GM21515 (cell line): ENCODE data around the gene CRNN.

Source experiments
- ATAC-seq: cut with Tn5 transposase; IDR thresholded peaks from one replicate; pipeline ENCODE4 v1.9.1; 2021; ENCODE audit not compliant: unreplicated experiment

Gene CRNN

GRCh38 chr1:152426731-152427130 is 12.7 kb upstream of the CRNN start:
- ATAC-seq: no peak

- no peak for ATAC-seq
These were observed 5.9 kb upstream of the CRNN start for GRCh38 chr1:152419917-152420316.

- no peak for ATAC-seq
These were observed 1.6 kb upstream of the CRNN start for GRCh38 chr1:152415454-152416227.

DNA sequence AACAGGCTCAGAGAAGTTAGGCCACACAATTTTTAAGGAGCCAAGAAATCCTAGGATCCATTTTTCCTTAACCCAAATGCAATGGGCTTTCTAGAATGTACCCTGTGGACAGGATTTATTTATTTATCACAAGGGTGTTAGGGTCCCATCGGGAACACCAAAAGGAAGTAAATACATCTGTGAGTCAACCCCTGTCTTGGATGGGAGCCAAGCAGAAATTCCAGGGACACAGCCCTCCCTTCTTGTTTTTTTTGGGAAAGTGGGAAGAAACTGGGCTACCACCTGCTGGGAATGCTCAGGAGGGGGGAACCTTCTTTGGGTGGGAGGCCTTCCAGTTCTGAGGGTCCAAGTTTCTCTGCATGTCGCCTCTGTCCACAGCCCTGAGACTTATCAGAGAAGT is 1.3 kb downstream of the CRNN start:
- no peak for ATAC-seq

GRCh38 chr1:152411134-152411533 is 2.9 kb downstream of the CRNN start:
- no peak for ATAC-seq

DNA sequence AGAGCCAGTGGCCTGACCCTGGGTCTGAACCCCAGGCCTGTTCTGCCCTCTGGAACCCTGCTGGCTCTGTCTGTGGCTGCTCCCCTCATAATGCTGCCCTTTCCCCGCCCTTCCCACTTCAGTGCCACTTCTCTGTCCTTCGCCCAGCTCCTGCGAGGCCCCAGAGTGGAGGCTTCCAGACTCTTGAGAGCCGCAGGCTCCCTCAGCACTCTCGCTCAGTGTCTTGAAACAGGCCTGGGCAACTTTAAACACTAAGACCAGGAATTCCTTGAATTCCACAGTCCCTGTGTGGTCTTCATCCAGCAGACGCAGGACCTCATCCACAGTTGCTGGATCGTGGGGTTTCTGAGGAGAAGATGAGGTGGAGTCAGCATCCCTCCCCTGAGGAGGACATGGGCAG is 3.5 kb downstream of the CRNN start:
- no peak for ATAC-seq

- ATAC-seq: no peak
These were observed 4.0 kb downstream of the CRNN start for GRCh38 chr1:152410028-152410427.

DNA sequence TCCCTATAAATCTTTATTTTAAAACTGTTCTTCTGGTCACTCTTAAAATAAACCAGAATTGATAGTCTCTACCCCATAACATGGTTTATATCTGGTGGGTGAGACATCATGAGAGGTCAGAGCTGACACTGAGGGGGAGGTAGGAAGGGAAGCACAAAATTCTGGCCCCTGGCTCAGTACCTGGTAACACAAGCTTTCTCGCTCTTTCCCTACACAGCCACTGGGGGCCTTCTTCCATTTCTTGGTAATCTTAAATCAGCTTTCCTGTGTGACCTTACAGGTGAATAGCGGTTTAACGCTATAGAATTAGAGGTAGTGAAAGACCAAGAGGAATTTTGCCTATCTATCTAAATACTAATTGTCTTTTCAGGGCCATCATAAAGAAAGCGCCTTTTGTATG is 5.4 kb downstream of the CRNN start:
- no peak for ATAC-seq

GRCh38 chr1:152398812-152399698 is 15.0 kb downstream of the CRNN start:
- no peak for ATAC-seq

GRCh38 chr1:152397474-152397873 is 16.6 kb downstream of the CRNN start:
- ATAC-seq: no peak

DNA sequence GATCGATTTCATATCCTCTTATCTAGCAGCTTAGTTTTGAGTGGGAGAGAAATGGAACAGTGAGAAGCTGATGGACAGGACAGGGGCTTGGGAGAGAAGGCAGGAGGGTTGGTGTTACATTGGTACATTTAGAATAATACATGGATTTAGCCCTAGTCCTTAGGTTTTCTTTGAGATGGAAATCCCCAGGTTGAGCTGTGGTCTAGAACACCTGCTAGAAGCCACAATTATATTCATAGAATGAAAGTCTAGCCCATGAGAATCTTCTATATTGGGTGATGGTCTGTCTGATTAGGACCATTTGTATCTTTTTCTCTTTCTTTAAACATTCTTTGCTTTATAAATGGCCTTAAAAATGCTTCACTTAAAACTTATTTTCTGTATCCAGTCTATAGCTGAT is 19.9 kb downstream of the CRNN start:
- ATAC-seq: no peak

DNA sequence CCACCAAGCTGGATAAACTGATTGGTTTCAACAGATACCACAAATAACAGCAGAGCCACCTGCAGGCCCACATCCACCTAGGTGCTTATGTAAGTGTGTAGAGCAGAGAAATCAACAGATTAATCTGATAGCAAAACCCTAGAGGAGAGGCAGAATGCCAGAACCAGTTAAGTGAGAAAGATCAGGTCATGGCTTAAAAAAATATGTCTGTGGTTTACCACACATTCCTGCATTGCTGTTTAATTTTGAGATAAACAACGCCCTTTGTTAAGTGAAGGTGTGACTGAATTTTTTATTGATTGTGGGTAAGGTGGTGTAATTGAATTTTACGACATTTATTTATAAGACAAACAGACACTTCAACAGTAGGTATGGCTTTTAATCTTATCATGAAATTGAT is 21.2 kb downstream of the CRNN start:
- ATAC-seq: no peak

- ATAC-seq: no peak
These were observed 25.2 kb downstream of the CRNN start for GRCh38 chr1:152388889-152389288.

DNA sequence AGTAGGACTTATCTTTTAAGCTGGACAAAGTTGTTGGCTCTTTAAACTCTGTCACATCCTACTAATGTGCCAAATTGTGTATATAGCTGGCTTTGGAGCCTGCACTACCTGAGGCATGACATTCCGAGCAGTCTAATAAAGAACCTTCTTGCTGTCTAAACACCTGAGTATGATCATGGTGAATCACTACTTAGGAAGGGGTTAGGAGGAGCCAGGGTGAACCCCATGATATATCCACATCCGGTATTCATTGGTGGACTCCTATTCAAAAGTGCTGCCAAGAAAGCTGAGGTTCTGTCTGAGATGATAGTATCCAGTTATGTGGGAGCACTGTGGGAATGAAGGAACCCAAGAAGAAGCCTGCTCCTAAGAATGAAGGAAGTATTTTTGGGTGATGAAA is 27.1 kb downstream of the CRNN start:
- ATAC-seq: no peak

DNA sequence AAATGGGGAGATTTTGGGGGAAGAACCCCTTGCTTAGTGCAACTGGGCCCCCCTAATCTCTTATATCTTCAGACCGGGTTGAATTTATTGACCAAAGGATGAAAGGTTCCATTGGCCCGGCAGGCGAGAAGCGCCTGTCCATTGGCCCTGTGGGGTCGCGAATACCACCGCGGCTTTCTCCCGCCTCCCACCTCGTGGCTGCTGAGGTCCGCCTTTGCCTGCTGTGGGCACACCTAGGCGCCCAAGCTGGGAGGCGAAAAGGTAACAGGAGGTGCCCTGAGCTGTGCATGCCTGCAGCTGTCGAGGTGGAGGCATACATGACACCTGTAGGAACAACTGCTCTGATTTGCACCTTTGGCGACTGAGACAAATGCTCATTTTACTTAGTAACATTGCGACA is 33.1 kb downstream of the CRNN start:
- ATAC-seq: no peak

DNA sequence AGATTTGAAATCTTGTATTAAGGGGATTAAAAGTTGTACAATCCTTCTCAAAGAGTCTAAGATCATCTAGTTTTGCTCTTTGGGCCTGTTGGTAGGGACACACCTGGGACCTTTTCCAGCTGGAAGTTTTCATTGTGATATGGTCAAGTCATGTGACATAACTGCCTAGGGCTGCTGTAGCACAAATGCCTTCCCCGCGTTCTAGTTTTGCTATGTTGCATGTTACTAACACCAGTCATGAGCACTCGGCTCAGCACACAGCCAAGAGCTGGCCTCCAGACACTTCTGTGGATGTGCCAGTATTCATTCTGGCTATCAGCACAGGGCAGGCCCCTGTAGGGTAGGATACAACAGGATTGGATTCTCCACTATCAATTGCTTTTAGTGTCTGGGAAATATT is 39.6 kb downstream of the CRNN start:
- ATAC-seq: no peak

DNA sequence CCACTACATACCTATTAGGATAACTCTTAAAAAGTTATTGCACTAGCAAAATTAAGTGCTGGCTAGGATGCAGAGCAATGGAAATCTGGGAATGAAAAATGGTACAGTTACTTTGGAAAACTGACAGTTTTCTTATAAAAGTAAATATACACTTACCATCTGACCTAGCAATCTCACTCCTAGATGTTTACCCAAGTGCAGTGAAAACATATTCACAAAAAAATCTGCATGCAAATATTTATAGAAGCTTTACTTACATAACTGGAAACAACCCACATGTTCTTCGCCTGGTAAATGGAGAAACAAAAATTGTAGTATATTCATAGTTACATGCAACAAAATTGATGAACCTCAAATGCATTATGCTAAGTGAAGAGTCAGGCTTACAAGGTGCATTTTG is 41.4 kb downstream of the CRNN start:
- ATAC-seq: no peak

- no peak for ATAC-seq
These were observed 46.6 kb downstream of the CRNN start for GRCh38 chr1:152367436-152367835.

DNA sequence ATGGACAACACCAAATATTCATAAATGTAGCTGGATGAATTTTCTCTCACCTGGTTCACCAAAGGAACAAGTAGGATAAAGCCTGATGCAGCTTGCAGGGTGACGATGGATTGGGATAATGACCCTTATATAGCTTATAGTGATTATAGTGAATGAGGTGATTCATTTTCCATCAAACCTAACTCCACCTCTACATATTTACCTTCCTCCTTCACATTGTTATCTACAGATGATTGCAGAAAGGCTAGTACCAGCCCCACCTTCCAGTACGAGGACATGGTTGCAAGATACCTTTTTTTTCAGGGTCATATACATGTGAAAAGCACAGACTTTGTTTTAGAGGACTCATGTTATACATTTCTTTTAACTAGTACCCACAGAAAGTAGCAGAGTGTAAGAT is 54.2 kb downstream of the CRNN start, which contains the start of gene FLG2:
Gene FLG2, minus strand, starts transcription at position 101 of the 400 bp plus-strand sequence. CDS start 1,122 bp downstream, outside the sequence.
- ATAC-seq: no peak
